IPS-15b (cell line): ENCODE results near the gene CD81.

Experiments used
- H3K27me3 ChIP-seq: one replicate; pipeline ENCODE4 v1.6.1; 2013; ENCODE audit warnings: low read length; ENCODE audit not compliant: control insufficient read depth, insufficient read depth
- H3K36me3 ChIP-seq: one replicate; pipeline ENCODE4 v1.6.1; 2013; ENCODE audit warnings: low read length; ENCODE audit not compliant: control insufficient read depth, insufficient read depth
- H3K4me1 ChIP-seq: one replicate; pipeline ENCODE4 v1.6.1; 2013; ENCODE audit warnings: mild to moderate bottlenecking, low read length; ENCODE audit not compliant: control insufficient read depth, insufficient read depth
- H3K4me3 ChIP-seq: one replicate; pipeline ENCODE4 v1.5.1; 2013; ENCODE audit warnings: low read depth, low read length
- H3K9ac ChIP-seq: one replicate; pipeline ENCODE4 v1.6.1; 2013; ENCODE audit warnings: low read depth, mild to moderate bottlenecking, low read length
- H3K9me3 ChIP-seq: one replicate; pipeline ENCODE4 v1.6.1; 2013; ENCODE audit warnings: mild to moderate bottlenecking, low read length; ENCODE audit not compliant: control insufficient read depth, insufficient read depth

Gene CD81

DNA sequence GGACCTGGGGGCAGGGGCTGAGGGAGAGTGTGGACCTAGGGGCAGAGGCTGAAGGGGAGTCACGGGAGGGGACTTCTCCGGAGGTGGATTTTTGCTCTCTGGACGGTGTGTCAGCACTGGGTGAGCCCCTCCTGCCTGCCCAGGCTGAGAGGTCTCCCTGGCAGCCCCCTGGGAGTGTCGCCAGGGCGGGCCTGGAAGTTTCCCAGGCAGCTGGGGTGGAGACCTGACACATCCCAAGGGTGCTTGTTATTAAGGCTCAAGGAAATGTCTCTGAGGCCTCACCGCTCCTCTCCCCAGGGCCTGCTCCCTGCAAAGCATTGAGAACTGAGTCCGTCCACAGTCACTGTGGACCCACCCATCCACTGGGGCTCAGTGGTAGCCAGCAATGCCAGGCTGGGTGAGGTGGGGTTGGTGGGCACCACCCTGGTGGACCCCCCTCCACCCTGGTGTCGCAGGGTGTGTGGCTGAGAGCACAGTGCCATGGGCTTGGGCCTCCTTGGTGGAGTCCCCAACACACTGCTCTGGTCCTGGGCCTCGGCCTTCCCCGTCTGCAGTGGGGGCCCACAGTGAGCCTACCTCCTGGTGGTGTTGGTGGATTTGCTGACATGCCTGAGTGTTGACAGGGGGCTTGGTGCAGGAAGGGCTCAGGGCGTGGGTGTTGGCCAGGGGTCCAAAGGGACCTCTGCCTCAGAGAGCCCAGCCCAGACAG lies 2.5 kb downstream of the CD81 start:
- Histone ChIP-seq H3K4me1 (peaks cover 2% of the 10 kb centered on the region), H3K9me3 (no peaks in the 10 kb centered on the region)

DNA sequence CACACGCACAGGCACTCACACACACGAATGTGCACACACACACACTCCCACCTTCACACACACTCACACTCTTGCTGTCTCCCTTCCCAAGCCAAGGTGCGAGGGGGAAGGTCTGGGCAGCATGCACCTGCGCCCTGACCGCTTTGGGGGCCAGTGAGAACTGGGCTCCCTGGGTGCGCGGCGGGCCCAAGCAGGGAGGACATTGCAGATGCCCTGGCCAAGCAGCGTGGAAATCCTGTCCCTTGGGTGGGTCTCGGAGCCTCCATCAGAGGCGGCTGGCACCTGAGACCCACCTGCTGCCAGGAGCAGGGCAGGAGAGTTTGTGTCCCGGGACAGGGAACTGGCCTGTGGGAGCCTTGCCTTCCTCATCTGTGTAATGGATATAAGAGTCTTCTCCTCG lies 3.3 kb downstream of the CD81 start:
- Histone ChIP-seq H3K27me3 (no peaks in the 10 kb centered on the region), H3K9ac (no peak overlapping the region), H3K9me3 (no peaks in the 10 kb centered on the region), H3K36me3 (peaks cover 4% of the 10 kb centered on the region), H3K4me3 (no peak overlapping the region), H3K4me1 (peaks cover 2% of the 10 kb centered on the region)

More for the DNA sequence above, 2.5 kb downstream of the CD81 start:
- Histone ChIP-seq H3K4me3 (no peak overlapping the region), H3K36me3 (peaks cover 4% of the 10 kb centered on the region), H3K9ac (no peak overlapping the region), H3K27me3 (no peaks in the 10 kb centered on the region)

DNA sequence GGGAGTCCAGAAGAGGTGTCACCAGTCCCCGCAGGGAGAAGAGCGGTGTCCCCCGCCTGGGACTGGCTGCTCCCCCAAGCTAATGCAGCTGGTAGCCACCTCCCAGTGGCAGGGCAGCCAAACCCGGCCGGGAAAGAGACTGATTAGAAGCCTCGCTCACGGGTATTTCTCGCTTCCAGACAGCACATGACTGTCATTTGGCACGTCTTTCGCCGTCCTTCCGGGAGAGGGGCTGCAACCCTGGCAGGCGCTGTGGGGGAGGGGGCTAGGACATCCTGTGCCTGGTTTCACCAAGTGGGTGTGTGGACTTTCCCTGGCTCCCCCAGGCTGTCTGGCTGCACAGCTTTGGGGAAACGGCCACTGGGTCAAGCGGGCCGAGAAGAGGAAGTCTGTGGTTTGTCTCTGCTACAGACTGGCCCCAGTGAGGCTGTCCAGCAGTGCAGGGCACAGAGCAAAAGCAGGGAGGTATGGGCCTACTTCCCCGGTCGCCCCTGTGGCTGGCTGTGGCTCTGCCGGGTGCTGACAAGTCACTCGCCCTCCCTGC lies 3.8 kb downstream of the CD81 start:
- Histone ChIP-seq H3K4me3 (no peak overlapping the region), H3K9me3 (no peaks in the 10 kb centered on the region), H3K9ac (no peak overlapping the region), H3K4me1 (peaks cover 2% of the 10 kb centered on the region), H3K27me3 (no peaks in the 10 kb centered on the region), H3K36me3 (peaks cover 5% of the 10 kb centered on the region)

DNA sequence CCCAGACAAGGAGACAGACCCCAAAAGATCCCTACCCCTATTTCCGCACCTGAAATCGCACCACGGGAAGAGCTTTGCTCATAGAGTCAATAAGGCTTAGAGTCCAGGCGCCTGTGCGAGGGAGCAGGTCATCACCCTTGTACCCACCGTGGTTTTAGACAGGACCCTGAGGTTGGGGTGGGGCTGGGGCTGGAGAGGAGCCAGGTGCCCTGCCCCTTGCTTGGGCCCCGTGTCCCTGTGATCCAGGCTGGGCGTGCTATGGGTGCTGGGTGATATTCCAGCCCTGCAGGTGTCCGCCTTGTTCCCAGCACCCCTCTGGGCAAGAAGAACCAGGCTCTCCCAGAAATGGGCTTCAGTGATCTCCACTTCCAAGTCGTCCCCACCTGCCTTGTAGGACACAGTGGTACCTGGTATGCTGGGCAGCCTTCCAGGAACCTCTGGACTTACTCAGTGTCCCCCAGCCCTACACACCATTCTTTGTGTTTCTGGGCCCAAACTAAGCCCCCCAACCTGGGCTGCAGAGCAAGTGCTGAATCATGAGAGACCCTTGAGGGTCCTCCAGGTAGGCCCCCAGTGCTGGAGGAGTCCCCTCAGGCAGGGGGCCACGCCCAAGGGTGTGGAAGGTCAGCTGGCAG lies 4.5 kb downstream of the CD81 start:
- peaks cover 2% of the 10 kb centered on the region for H3K4me1 ChIP-seq
- no peak overlapping the region for H3K9ac ChIP-seq
- no peaks in the 10 kb centered on the region for H3K27me3 ChIP-seq
- peaks cover 7% of the 10 kb centered on the region for H3K36me3 ChIP-seq
- no peaks in the 10 kb centered on the region for H3K9me3 ChIP-seq
- H3K4me3 ChIP-seq, result no peak overlapping the region

DNA sequence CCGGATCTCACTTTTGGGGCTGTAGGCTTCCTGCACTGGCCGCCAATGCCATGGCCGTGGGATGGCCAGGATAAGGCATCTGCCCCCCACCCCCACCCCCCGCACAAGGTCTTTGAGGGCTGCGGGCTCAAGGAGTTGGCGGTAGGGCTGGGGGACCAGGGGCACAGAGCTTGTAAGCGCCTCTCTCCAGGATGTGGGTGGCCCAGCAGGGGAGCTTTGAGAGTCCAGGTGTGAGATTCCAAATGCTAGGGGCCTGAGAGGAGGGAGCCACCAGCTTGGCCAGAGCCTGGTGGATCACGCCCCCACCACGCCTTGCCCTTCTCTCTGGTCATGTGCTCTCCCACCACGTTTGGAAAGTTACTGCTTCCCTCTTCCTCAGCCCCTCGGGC lies 5.0 kb downstream of the CD81 start:
- Histone ChIP-seq H3K27me3 (no peaks in the 10 kb centered on the region), H3K9ac (no peak overlapping the region), H3K36me3 (peaks cover 7% of the 10 kb centered on the region), H3K4me3 (no peak overlapping the region), H3K9me3 (no peaks in the 10 kb centered on the region), H3K4me1 (peaks cover 2% of the 10 kb centered on the region)

DNA sequence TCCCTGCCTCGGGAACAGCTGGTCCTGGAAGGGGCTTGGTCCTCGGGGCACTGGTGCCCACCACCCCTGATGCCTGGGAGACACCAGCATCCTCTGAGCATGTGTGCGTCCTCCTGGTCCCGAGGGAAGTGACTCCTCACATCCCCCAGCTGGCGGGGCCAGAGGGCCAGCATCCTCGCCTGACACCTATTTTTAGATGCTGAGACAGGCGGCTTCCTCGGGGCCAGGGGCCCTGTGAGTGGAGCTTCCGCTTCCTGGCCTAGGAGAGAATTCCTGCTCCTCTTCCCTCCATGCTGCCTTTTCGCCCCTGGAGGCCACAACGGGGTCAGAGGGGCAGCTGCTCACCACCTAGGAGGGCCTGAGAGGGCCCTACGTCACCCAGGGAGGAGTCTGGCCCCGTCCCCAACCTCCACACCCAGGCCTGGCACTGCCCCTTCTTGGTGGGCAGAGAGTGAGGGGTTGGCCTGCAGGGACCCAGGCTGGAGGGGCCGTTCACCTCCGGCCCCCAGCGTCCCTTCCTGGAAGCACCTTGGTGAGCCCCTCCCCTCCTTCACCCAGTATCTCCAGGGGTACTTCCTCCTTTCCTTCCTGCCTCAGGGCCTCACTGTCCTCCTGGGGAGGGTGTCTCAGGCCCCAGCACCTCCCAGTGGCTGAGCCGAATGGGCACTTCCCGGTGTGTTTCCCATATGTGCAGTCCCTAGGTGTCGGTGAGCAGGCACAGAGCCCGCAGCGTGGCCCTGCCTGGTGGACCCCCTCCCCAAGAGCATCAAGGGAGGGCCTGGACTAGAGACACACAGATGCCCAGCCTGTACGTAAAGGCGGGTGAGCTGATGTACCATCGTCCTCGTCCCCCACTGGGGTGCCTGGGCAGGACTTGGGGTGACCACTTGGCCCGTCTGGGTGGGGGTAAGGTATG lies 6.1 kb downstream of the CD81 start:
- no peak overlapping the region for H3K9ac ChIP-seq
- peaks cover 2% of the 10 kb centered on the region for H3K4me1 ChIP-seq
- H3K9me3 ChIP-seq, result no peaks in the 10 kb centered on the region
- H3K36me3 ChIP-seq, result peaks cover 4% of the 10 kb centered on the region
- no peak overlapping the region for H3K4me3 ChIP-seq
- H3K27me3 ChIP-seq, result no peaks in the 10 kb centered on the region

DNA sequence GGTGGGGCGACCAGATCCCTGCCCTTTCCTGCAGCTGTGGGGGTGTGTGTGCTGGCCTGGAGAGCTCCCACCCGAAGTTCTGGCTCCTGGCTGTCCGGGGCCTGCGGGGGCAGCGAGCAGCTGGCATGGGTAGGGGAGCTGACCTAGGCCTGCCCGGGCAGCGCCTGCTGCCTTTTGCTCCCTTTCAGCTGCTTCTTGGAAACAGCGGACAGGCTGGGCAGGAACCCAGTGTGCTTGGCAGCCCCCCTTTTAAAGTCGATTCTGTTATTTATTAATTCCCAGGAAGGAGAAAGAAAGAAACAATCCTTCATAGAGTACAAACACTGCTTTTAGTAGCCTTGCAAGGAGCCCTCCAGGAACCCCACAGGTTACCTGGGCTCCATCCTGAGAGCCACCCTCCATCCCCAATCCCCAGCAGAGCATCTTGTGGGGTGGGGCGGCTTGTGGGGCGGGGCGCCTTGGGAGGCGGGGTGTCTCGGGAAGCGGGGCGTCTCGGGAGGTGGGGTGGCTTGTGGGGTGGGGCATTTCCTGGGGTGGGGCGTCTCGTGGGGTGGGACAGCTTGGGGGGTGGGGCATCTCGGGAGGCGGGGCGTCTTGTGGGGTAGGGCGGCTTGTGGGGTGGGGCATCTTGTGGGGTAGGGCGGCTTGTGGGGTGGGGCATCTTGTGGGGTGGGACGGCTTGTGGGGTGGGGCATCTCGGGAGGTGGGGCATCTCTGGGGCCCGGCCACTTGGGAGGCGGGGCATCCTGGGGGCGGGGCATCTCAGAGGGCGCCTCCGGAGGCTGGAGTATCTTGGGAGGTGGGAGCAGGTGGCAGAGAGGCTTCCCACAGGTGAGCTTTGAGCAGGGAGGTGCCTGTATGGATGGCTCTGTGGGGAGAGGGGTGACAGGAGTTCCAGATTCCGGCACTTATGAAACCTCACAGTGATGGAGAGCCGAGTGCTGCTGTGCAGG lies 7.0 kb downstream of the CD81 start:
- Histone ChIP-seq H3K36me3 (peaks cover 3% of the 10 kb centered on the region), H3K4me3 (no peak overlapping the region), H3K9me3 (no peaks in the 10 kb centered on the region), H3K9ac (no peak overlapping the region), H3K4me1 (peaks cover 1% of the 10 kb centered on the region), H3K27me3 (no peaks in the 10 kb centered on the region)

DNA sequence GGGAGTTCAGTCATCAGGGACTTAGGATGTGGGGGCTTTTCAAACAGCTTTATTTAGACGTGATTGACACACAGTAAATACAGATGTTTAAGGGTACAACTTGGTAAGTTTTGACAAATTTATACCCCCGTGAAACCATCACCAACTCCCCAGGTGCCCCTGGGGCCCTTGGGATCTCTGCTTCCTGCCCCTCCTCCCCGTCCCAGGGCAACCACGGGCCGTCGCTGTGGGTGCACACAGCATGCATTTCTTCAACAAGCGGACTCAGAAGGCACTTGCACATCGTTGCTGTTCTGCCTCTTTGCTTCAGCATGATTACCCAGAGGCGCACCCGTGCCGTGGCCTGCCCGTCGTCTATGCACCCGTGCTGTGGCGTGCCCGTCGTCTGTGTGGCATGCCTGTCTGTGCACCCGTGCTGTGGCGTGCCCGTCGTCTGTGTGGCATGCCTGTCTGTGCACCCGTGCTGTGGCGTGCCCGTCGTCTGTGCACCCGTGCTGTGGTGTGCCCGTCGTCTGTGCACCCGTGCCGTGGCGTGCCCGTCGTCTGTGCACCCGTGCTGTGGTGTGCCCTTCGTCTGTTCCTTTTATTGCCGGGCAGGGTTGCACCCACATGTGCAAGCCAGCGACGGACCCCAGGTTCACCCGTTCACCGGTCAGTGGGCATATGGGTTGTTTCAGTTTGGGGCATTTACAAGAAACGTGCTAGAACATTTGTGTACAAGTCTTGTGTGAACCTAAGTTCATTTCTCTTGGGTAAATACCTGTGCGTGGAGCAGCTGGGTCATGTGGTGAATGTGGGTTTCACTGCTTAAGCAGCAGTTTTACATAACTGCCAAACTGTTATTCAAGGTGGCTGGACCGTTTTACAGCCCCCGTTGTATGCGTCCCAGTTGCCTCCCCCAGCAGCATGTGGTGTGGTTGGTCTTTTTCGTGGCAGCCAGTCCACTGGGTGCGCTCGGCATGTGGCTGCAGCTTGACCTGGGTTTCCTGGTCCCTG lies 8.3 kb downstream of the CD81 start:
- Histone ChIP-seq H3K4me1 (peaks cover 2% of the 10 kb centered on the region), H3K9me3 (no peaks in the 10 kb centered on the region)

DNA sequence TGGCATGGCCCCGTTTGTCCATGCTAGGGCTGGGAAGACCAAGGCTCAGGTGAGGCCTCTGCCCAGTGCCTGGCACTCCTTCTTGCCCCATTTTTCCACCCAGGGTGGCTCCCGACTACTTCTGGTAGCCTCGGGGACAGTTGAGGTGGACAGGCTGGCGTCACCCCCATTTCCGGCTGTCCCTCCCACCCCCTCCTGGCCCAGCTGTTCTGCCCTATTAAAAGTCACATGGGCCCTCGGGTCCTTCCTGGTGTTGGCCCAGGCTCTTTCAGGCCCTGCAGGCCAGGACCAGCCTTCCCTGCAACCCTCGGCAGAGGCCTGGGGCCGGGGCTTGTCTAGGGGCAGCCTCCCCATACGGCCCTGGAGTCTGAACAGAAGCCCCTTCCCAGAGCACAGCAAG lies 9.5 kb downstream of the CD81 start:
- Histone ChIP-seq H3K9me3 (no peaks in the 10 kb centered on the region), H3K27me3 (no peaks in the 10 kb centered on the region), H3K4me3 (no peak overlapping the region), H3K4me1 (peaks cover 2% of the 10 kb centered on the region), H3K9ac (no peak overlapping the region), H3K36me3 (peaks cover 8% of the 10 kb centered on the region)

More for the DNA sequence above, 8.3 kb downstream of the CD81 start:
- Histone ChIP-seq H3K9ac (no peak overlapping the region), H3K36me3 (peaks cover 3% of the 10 kb centered on the region), H3K4me3 (no peak overlapping the region), H3K27me3 (no peaks in the 10 kb centered on the region)

DNA sequence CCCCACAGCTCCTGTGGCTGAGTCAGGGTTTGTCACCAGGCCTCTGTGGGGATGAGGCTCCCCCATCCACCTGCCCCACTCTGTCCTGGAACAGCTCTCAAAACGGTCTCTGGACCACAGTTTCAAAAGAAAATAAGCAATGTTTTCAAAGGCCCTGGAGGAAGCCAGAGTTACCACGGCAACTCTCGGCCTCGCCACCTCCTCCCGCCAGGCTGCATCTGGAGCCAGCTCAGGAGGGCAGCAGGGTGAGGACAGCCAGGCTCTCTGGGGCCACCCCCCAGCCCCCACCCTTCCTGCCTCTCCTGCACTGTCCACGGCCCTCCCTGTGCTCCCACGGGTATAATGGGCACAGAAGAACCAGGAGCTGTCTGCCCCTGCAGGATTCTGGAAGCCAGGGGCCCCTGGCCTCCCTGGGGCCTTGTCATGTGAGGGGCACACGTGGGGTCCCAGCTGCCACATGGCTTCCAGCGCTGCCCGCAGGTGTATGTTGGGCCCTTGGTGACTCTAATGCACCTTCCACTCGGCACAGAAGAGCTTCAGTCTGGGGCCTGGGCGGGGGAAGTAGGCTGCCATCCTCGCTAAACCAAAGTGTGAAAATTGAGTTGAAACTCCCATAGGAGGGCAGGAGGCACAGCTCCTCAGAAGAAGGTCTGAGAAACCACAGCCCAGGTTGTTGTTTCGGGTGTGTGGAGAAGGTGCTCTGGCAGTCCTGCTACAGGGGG lies 10.3 kb downstream of the CD81 start:
- H3K9me3 ChIP-seq, result no peaks in the 10 kb centered on the region
- H3K27me3 ChIP-seq, result no peaks in the 10 kb centered on the region
- H3K4me3 ChIP-seq, result no peak overlapping the region
- H3K9ac ChIP-seq, result no peak overlapping the region
- peaks cover 2% of the 10 kb centered on the region for H3K4me1 ChIP-seq
- peaks cover 10% of the 10 kb centered on the region for H3K36me3 ChIP-seq
